Measurements from ENCODE around the gene CPNE7.

DNA sequence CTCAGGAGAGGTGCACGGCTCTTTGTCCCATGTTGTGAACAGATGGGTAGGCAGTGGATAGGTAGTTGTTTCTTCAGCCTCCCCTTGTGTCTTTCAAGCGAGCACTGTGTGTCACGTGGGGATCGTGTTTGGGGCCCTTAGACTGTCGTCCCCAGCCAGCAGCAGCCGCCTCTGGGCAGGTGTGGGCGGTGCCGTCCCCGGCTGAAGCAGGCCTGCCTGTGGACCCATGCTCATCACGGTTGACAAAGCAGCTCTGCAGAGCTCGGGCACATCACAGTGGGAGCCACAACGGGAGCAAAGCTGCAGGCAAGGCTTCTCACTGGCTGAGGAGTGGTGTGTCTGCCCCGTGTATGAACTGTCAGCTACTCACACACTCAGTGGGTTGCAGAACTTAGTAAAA is 19.8 kb upstream of the CPNE7 start:
- TF ChIP-seq FOXJ3 (CRISPR knock-in tag; IDR thresholded peaks at IDR 0.05; ENCODE audit: borderline replicate concordance), result no peak
- no peak for TF ChIP-seq BATF2 (CRISPR knock-in tag; IDR thresholded peaks at IDR 0.05)
- TF ChIP-seq ELF1 (CRISPR knock-in tag; IDR thresholded peaks at IDR 0.05), result no peak
- no peak for TF ChIP-seq SMARCE1 (IDR thresholded peaks at IDR 0.05; ENCODE audit: borderline replicate concordance)
- TF ChIP-seq, protein P1, sequence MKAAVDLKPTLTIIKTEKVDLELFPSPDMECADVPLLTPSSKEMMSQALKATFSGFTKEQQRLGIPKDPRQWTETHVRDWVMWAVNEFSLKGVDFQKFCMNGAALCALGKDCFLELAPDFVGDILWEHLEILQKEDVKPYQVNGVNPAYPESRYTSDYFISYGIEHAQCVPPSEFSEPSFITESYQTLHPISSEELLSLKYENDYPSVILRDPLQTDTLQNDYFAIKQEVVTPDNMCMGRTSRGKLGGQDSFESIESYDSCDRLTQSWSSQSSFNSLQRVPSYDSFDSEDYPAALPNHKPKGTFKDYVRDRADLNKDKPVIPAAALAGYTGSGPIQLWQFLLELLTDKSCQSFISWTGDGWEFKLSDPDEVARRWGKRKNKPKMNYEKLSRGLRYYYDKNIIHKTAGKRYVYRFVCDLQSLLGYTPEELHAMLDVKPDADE (CRISPR knock-in tag; IDR thresholded peaks at IDR 0.05), result no peak
- TF ChIP-seq DBP (CRISPR knock-in tag; IDR thresholded peaks at IDR 0.05; ENCODE audit: not compliant biosample characterization), result no peak
- TF ChIP-seq THRA (CRISPR knock-in tag; IDR thresholded peaks at IDR 0.05; ENCODE audit: borderline replicate concordance), result no peak
- TF ChIP-seq ZMAT5 (CRISPR knock-in tag; IDR thresholded peaks at IDR 0.05; ENCODE audit: borderline replicate concordance, low read depth), result no peak
- TF ChIP-seq MAX (IDR thresholded peaks at IDR 0.05), result no peak
- no peak for TF ChIP-seq TCF12 (IDR thresholded peaks at IDR 0.05)
- no peak for TF ChIP-seq TCF12 (CRISPR knock-in tag; IDR thresholded peaks at IDR 0.05)
- TF ChIP-seq, protein P2, sequence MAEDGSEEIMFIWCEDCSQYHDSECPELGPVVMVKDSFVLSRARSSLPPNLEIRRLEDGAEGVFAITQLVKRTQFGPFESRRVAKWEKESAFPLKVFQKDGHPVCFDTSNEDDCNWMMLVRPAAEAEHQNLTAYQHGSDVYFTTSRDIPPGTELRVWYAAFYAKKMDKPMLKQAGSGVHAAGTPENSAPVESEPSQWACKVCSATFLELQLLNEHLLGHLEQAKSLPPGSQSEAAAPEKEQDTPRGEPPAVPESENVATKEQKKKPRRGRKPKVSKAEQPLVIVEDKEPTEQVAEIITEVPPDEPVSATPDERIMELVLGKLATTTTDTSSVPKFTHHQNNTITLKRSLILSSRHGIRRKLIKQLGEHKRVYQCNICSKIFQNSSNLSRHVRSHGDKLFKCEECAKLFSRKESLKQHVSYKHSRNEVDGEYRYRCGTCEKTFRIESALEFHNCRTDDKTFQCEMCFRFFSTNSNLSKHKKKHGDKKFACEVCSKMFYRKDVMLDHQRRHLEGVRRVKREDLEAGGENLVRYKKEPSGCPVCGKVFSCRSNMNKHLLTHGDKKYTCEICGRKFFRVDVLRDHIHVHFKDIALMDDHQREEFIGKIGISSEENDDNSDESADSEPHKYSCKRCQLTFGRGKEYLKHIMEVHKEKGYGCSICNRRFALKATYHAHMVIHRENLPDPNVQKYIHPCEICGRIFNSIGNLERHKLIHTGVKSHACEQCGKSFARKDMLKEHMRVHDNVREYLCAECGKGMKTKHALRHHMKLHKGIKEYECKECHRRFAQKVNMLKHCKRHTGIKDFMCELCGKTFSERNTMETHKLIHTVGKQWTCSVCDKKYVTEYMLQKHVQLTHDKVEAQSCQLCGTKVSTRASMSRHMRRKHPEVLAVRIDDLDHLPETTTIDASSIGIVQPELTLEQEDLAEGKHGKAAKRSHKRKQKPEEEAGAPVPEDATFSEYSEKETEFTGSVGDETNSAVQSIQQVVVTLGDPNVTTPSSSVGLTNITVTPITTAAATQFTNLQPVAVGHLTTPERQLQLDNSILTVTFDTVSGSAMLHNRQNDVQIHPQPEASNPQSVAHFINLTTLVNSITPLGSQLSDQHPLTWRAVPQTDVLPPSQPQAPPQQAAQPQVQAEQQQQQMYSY (CRISPR knock-in tag; IDR thresholded peaks at IDR 0.05), result no peak
- TF ChIP-seq, protein P3, sequence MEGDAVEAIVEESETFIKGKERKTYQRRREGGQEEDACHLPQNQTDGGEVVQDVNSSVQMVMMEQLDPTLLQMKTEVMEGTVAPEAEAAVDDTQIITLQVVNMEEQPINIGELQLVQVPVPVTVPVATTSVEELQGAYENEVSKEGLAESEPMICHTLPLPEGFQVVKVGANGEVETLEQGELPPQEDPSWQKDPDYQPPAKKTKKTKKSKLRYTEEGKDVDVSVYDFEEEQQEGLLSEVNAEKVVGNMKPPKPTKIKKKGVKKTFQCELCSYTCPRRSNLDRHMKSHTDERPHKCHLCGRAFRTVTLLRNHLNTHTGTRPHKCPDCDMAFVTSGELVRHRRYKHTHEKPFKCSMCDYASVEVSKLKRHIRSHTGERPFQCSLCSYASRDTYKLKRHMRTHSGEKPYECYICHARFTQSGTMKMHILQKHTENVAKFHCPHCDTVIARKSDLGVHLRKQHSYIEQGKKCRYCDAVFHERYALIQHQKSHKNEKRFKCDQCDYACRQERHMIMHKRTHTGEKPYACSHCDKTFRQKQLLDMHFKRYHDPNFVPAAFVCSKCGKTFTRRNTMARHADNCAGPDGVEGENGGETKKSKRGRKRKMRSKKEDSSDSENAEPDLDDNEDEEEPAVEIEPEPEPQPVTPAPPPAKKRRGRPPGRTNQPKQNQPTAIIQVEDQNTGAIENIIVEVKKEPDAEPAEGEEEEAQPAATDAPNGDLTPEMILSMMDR (CRISPR knock-in tag; IDR thresholded peaks at IDR 0.05), result no peak
- no peak for TF ChIP-seq ZNF616 (CRISPR knock-in tag; IDR thresholded peaks at IDR 0.05; ENCODE audit: low read depth)
- no peak for TF ChIP-seq ZFX (CRISPR knock-in tag; IDR thresholded peaks at IDR 0.05; ENCODE audit: low read depth)

All from HepG2 (cell line).